GM12892 (cell line): ENCODE results near the gene PPM1M.

Source experiments
- DNase-seq: peaks from one replicate; pipeline ENCODE4 v3.0.0; 2011; ENCODE audit not compliant: insufficient read length
- FAIRE-seq: peaks from 2 replicates; lab custom pipeline; 2011; peaks lifted over from hg19 to GRCh38; lab: Jason Lieb, UNC
- POLR2A ChIP-seq: IDR thresholded peaks from 2 replicates; pipeline ENCODE4 v1.6.1; 2011; ENCODE audit warnings: low read depth, low read length, control low read depth
- POLR2AphosphoS5 ChIP-seq: IDR thresholded peaks from 2 replicates; pipeline ENCODE4 v1.6.1; 2011; ENCODE audit warnings: low read depth, low read length, control low read depth
- TAF1 ChIP-seq: IDR thresholded peaks from 2 replicates; pipeline ENCODE4 v1.6.1; 2011; ENCODE audit warnings: low read depth, mild to moderate bottlenecking, control low read depth, low read length, borderline replicate concordance

Gene PPM1M

DNA sequence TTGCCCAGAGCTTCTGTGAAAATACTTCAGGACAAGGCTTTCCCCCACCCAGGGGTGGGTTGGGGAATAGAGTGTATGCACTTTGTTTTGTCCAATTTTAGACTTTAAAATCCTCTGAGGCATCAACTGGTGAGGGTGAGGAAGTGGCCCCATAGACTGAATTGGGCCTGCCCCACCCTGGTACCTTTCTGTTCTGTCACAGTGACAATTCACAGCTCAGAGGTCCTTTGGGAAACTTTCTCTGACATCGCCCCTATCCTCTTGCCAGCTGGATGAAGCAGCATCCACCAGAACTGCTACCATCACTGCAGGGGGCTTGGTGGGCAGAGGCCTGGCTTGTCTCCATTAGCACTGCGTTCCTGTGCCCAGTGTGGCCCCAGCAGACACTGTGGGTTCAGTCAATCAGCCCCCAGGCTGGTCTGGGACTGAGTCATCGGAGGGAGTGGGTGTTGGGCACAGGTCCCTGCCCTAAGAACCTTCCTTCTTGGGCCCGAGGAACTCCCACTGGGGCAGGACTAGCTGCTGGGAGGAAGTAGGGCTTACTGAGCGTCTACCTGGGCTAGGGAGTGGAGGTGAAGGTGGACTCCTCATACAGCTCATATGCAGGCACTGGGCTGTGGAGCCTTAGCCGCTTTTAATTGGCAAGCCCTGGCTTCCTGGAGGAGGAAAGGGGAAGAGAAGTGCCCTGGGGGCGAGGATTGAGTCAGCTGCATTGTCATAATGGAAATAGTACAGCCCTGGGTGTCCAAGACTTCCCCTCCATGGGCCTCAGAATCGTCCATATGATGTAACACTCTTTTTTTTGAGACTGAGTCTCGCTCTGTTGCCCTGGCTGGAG, 1.5 kb upstream of the PPM1M start:
- DNase-seq: peak; percentile 64
- TF ChIP-seq POLR2AphosphoS5: peak; percentile 44; the same call in 1 of the 2 replicates
- TF ChIP-seq TAF1: 0 out of 2 replicates have a peak, but pooled peaks have one; percentile 36
- TF ChIP-seq POLR2A: peak; percentile 65; the same call in 1 of the 2 replicates
- peak; percentile 97 for FAIRE-seq

DNA sequence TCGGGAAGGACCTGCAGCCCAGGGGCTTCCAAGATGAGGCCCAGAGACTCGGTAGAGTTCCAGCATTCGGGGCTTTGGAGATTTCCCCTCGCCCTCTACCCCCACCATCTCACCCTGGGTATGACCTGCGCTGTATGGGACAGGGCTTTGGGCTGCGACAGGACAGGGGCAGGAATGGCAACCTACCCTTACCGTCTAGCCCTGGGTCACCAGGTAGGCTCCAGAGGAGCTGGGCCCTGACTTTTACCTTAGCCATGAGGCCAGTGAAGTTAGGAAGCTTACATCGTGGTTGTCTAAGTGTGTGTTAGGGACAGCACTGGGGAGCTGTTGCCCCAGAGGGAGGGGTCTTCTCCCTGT, 683 bp downstream of the PPM1M start:
- DNase-seq (no peak), FAIRE-seq (peak; percentile 75)
- no peak for TF ChIP-seq POLR2AphosphoS5
- TF ChIP-seq TAF1: no peak
- TF ChIP-seq POLR2A: no peak

DNA sequence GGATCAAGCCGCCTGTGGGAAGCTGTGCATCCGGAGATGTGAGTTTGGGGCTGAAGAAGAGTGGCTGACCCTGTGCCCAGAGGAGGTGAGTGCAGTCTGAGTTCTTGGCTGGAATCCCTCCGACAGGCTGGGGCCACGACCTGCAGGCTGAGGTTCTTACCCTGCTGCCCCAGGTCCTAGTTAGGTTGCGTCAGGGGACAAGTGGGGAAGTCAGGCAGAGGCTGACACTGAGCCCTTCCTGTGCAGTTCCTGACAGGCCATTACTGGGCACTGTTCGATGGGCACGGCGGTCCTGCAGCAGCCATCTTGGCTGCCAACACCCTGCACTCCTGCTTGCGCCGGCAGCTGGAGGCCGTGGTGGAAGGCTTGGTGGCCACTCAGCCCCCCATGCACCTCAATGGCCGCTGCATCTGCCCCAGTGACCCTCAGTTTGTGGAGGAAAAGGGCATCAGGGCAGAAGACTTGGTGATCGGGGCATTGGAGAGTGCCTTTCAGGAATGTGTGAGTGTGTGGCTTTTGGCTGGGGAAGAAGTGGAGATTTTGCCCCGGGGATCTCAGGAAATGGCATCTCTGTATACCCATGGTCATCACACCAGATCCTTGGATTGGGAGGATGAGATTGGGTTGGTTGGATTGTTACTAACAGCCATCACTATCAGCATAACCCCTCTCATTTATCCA, 1.3 kb downstream of the PPM1M start:
- TF ChIP-seq POLR2A (no peak), TAF1 (no peak), POLR2AphosphoS5 (no peak; the same call in 1 of the 2 replicates)
- FAIRE-seq (peak; percentile 17), DNase-seq (no peak)

DNA sequence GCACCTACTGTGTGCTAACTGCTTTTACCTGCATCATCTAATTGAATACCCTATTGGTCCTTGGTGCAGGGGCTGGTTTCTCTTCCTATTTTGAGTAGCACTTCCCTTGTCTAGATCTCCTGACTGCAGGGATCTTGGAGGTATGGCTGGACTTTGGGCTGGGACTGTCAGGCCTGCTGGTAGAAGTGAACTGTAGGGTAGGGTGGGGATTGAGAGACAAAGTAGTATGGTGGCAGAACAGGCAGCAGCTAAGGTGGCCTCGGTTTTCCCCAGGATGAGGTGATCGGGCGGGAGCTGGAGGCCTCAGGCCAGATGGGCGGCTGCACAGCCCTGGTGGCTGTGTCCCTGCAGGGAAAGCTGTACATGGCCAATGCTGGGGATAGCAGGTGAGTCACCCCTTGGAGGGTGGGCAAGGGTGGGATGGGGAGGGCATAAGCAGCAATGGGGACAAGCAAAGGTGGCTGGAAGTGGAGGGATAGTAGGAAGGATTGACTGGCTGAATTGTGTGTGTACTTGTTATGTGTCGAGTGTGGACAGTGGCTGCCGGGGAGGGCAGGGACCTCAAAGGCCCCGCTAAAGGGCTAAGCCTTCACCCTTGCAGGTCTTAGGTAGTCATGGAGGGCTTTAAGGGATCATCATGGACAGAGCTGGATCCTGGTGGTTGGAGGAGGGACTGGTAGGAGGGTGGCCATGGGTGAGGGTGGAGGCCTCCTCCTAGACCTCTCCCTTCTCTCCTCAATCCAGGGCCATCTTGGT, 2.0 kb downstream of the PPM1M start:
- DNase-seq: no peak
- FAIRE-seq: no peak

DNA sequence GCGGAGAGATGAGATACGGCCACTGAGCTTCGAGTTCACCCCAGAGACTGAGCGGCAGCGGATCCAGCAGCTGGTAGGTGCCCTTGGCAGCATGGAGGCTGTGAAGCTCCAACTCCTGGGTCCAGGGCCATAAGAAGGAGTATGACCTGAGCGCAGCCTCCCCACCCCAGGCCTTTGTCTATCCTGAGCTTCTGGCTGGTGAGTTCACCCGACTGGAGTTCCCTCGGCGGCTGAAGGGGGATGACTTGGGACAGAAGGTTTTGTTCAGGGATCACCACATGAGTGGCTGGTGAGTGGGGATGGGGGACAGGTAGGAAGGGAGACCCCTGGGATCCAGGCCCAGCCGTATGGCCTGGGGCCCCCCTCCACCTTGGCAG, 2.6 kb downstream of the PPM1M start:
- DNase-seq (no peak), FAIRE-seq (no peak)
- TF ChIP-seq POLR2A: no peak
- TF ChIP-seq POLR2AphosphoS5: no peak; the same call in 1 of the 2 replicates
- no peak for TF ChIP-seq TAF1

More for the DNA sequence above, 2.0 kb downstream of the PPM1M start:
- TF ChIP-seq TAF1 (no peak), POLR2AphosphoS5 (no peak), POLR2A (no peak)

DNA sequence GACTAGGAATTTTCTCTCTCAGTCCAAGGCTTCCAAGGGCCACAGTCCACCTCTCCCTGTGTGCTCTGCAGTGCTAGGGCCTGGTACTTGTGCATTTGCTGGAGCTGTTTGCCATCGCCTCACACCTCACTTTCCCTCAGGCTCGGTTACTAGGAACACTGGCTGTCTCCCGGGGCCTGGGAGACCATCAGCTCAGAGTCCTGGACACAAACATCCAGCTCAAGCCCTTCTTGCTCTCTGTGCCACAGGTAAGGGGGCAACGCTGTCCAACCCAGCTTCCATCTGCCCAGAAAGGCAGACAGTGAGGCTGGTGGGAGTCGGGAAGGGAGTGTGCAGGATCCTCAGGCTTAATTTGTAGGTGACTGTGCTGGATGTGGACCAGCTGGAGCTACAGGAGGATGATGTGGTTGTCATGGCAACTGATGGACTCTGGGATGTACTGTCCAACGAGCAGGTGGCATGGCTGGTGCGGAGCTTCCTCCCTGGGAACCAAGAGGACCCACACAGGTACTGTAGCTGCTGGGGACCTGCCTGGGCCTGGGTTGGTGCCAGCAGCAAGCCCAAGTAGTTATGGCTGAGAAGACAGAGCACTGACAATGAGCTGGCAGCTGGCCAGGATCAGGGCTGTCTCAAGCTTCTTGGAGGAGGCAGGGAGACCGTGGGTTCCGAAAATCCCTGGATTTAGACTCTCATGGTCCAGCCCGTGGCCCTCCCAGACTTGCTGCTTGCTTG, 3.4 kb downstream of the PPM1M start:
- no peak for DNase-seq
- FAIRE-seq: no peak
- TF ChIP-seq POLR2A (no peak), POLR2AphosphoS5 (0 out of 2 replicates have a peak, but pooled peaks have one; percentile 37), TAF1 (no peak)

DNA sequence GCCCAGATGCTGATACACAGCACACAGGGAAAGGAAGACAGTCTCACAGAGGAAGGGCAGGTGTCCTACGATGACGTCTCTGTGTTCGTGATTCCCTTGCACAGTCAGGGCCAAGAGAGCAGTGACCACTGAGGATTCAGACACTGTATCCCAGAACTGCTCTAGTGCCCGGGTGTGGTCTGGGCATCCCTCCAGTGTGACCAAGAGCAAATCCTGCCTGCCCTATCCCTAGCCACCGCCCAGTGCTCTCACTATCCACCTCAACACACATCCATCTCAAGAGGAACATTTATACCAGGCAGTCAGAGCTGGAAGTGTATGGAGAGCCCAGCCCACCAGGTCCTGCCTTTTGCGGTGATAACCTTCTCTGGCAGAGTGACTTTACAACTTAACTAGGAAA, 4.1 kb downstream of the PPM1M start:
- no peak for FAIRE-seq
- DNase-seq: no peak
- TF ChIP-seq TAF1: no peak

DNA sequence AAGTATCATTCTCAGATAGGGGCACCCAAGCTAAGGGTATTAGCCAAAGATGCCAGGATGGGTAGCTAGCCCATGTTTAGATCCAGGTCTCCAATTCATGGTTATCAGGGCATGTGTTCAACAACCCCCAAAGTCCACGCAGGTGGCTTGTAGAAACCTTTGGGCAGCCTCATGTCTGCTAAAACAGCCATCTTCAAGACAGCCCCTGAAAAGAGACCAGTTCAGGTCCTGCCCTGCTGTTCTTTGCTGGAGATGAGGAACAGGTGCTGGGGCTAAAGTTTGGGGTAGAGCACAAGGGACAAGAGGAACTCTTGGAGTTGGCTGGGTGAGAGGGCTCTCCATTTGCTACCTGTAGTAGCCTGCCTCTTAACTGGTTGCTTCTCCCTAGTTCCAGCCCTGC, 4.6 kb downstream of the PPM1M start:
- TF ChIP-seq TAF1 (no peak), POLR2AphosphoS5 (no peak), POLR2A (no peak)
- DNase-seq (no peak), FAIRE-seq (no peak)

DNA sequence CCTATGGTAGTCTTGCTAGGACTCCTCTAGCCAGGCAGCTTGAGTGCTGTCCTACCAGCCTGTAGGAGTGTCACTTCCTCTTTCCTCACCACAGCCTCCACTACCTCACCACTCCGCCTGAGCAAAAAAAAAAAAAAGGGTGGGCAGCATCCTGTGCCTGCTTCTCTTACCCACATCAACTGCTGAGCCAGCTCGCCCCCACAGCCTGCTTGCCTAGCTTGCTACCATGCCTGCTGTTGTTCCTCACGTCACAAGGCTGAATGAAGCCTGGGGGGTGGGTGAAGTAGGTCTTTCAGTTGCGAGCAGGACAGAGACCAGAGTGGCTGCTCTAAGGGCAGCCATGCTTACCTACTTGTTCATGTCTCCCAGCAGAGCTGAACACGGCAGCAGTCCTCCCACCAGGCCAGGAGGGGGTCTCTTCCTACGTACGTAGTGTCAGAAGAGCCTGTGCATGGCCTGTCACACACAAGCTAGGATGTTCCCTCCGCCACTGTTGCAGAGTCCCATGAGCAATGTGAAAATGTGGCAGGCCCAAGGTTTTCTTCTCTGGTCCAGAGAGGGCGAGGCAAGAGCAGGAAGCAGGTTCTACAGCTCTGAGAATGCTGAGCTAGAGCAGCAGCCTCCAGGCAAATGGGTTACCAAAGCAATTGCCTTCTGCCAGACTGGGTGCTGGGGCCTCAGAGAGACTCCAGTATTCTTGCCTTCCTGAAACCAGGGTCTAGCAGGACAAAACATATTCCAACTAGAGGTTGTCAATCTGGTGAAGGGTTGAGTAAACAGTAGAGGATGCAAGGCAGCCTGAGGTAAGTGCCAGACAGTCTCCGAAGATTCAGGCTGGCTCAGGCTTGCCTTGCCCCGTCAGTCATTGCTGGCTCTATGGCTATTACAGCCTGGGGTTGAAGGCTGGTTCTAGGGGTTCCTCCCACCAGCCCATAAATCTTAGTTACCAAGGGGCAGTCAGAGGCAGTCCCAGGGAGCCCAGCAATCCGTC, 8.1 kb downstream of the PPM1M start:
- DNase-seq: peak; percentile 81
- TF ChIP-seq POLR2A (peak; percentile 58; the same call in 1 of the 2 replicates), POLR2AphosphoS5 (no peak; the same call in none of the 2 replicates)
- peak; percentile 96 for FAIRE-seq

DNA sequence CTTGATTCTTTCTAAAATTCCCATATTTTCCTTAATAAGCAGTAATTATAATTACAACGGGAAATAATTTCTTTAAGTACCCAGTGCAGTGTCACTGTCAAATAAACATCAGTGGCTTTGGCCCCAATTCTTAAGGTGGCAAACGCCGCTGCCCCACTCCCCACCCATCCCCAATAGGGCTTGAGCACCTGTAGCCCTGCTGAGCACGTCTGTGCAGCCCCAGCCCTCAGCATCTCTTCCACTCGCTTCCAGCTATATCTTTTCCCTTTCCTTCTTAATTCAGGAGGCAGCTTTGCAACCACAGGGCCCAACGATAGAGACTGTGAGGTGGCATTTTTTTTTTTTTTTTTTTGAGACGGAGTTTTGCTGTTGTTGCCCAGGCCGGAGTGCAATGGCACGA, 9.0 kb downstream of the PPM1M start:
- FAIRE-seq (no peak), DNase-seq (no peak)
- no peak for TF ChIP-seq POLR2AphosphoS5
